Neural progenitor cell (in vitro differentiated cells): ENCODE results near the gene MPPED1. TPM values are rescaled to one million over a fixed set of nuclear protein-coding genes. Genes with fewer than 3 reads are reported as not detected.

Source experiments
- DNase-seq: peaks from one replicate; pipeline ENCODE4 v3.0.0-alpha.2; 2016; ENCODE audit warnings: low spot score
- H2AFZ ChIP-seq: fragments of 200-600 bp; sonication (generic); replicated peaks from 2 replicates; pipeline ENCODE4 v1.6.1; 2016; ENCODE audit warnings: antibody characterized with exemption
- H3F3A ChIP-seq: fragments of 200-600 bp; sonication (generic); 2 replicates; pipeline ENCODE4 v1.6.1; 2016; ENCODE audit warnings: antibody characterized with exemption, low read depth
- H3K27ac ChIP-seq: fragments of 200-600 bp; sonication (generic); 2 replicates; pipeline ENCODE4 v1.5.1; 2016; ENCODE audit warnings: mild to moderate bottlenecking
- H3K27me3 ChIP-seq: fragments of 200-600 bp; sonication (generic); 2 replicates; pipeline ENCODE4 v1.6.1; 2016; ENCODE audit warnings: mild to moderate bottlenecking, moderate library complexity
- H3K36me3 ChIP-seq: fragments of 200-600 bp; sonication (generic); 2 replicates; pipeline ENCODE4 v1.5.1; 2016
- H3K4me1 ChIP-seq: fragments of 200-600 bp; sonication (generic); 2 replicates; pipeline ENCODE4 v1.6.1; 2016; ENCODE audit warnings: mixed run types
- H3K4me2 ChIP-seq: fragments of 200-600 bp; sonication (generic); 2 replicates; pipeline ENCODE4 v1.6.1; 2016
- H3K4me3 ChIP-seq: fragments of 200-600 bp; sonication (generic); 2 replicates; pipeline ENCODE4 v1.5.1; 2016
- H3K79me2 ChIP-seq: fragments of 200-600 bp; sonication (generic); 2 replicates; pipeline ENCODE4 v1.6.1; 2016; ENCODE audit warnings: low read depth
- H3K9ac ChIP-seq: fragments of 200-600 bp; sonication (generic); 2 replicates; pipeline ENCODE4 v1.6.1; 2016
- H3K9me3 ChIP-seq: fragments of 200-600 bp; sonication (generic); 2 replicates; pipeline ENCODE4 v1.5.1; 2016; ENCODE audit warnings: low read depth
- H4K20me1 ChIP-seq: fragments of 200-600 bp; sonication (generic); 2 replicates; pipeline ENCODE4 v1.6.1; 2016; ENCODE audit warnings: low read depth
- H3K27ac Mint-ChIP-seq: 3 replicates; pipeline ENCODE4 v1.8.0; 2021; ENCODE audit warnings: mixed read lengths
- H3K27me3 Mint-ChIP-seq: 2 replicates; pipeline ENCODE4 v1.8.0; 2022; ENCODE audit warnings: low read depth, mild to moderate bottlenecking, inconsistent platforms, moderate library complexity, mixed read lengths; ENCODE audit not compliant: insufficient read depth
- H3K36me3 Mint-ChIP-seq: 3 replicates; pipeline ENCODE4 v1.8.0; 2021; ENCODE audit warnings: mixed read lengths
- H3K4me1 Mint-ChIP-seq: 3 replicates; pipeline ENCODE4 v1.8.0; 2021; ENCODE audit warnings: mixed read lengths
- H3K4me3 Mint-ChIP-seq: 3 replicates; pipeline ENCODE4 v1.8.0; 2021; ENCODE audit warnings: mild to moderate bottlenecking, moderate library complexity, mixed read lengths
- H3K9me3 Mint-ChIP-seq: 3 replicates; pipeline ENCODE4 v1.8.0; 2020; ENCODE audit warnings: mixed read lengths
- EZH2 ChIP-seq: fragments of 200-600 bp; sonication (generic); IDR thresholded peaks from 2 replicates; pipeline ENCODE4 v1.6.1; 2017; ENCODE audit warnings: antibody characterized with exemption, mild to moderate bottlenecking, moderate library complexity
- EZH2phosphoT487 ChIP-seq: fragments of 200-600 bp; sonication (generic); IDR thresholded peaks from 2 replicates; pipeline ENCODE4 v1.6.1; 2017; ENCODE audit warnings: antibody characterized with exemption
- total RNA-seq: library from RNA; depleted of rRNA; stranded (reverse); fragments of >200 nt; gene quantifications from 2 replicates; pipeline ENCODE4 v1.2.3, GENCODE V29; 2015; ENCODE audit warnings: low replicate concordance
- TF ChIP-seq, protein P1 (sequence below): fragments of 200-600 bp; sonication (generic); IDR thresholded peaks from 2 replicates; pipeline ENCODE4 v1.5.1; 2017; ENCODE audit warnings: antibody characterized with exemption, mild to moderate bottlenecking

Gene MPPED1
- total RNA-seq, 1 donor from 2014 or later, result 2.0 TPM

GRCh38 chr22:43381693-43382092 is 30.1 kb upstream of the MPPED1 start:
- no peak for TF ChIP-seq EZH2phosphoT487
- TF ChIP-seq, protein P1, sequence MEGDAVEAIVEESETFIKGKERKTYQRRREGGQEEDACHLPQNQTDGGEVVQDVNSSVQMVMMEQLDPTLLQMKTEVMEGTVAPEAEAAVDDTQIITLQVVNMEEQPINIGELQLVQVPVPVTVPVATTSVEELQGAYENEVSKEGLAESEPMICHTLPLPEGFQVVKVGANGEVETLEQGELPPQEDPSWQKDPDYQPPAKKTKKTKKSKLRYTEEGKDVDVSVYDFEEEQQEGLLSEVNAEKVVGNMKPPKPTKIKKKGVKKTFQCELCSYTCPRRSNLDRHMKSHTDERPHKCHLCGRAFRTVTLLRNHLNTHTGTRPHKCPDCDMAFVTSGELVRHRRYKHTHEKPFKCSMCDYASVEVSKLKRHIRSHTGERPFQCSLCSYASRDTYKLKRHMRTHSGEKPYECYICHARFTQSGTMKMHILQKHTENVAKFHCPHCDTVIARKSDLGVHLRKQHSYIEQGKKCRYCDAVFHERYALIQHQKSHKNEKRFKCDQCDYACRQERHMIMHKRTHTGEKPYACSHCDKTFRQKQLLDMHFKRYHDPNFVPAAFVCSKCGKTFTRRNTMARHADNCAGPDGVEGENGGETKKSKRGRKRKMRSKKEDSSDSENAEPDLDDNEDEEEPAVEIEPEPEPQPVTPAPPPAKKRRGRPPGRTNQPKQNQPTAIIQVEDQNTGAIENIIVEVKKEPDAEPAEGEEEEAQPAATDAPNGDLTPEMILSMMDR, result no peak
- no peak for TF ChIP-seq EZH2
- Mint-ChIP-seq H3K27ac (no peak overlapping the region), H3K9me3 (no peaks in the 10 kb centered on the region), H3K4me3 (no peak overlapping the region), H3K27me3 (peaks cover 24% of the 10 kb centered on the region), H3K36me3 (no peaks in the 10 kb centered on the region), H3K4me1 (peaks cover 33% of the 10 kb centered on the region)
- Histone ChIP-seq H3K9me3 (no peaks in the 10 kb centered on the region), H3K4me2 (no peak overlapping the region), H3K4me3 (no peak overlapping the region), H3K79me2 (no peaks in the 10 kb centered on the region), H3K27ac (no peak overlapping the region), H4K20me1 (no peaks in the 10 kb centered on the region), H3K27me3 (peaks cover 10% of the 10 kb centered on the region), H3K4me1 (peaks cover 10% of the 10 kb centered on the region), H2AFZ (no peak overlapping the region), H3K9ac (no peak overlapping the region), H3K36me3 (no peaks in the 10 kb centered on the region), H3F3A (no peaks in the 10 kb centered on the region)
- no peak for DNase-seq

DNA sequence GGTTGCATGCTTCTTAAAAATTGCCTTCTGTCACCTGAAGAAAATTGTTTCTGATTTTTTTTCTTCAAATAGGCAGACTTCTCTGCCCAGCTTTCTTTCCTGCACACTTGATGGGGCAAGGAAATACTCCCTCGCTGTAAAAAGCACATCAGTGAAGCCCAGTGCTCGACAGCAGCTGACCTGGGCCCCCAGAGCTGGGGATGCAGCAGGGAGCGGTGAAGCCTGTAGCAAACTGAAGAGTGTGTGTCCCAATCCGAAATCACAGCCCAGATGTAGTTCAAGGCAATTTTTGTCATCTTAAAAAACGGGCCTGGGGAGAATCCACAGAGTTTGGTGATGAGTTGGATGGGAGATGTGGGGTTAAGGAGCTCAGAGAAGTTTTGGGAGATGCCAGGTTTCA is 27.0 kb upstream of the MPPED1 start:
- no peak overlapping the region for H3K4me3 Mint-ChIP-seq
- no peaks in the 10 kb centered on the region for H3F3A ChIP-seq
- no peak overlapping the region for H3K9ac ChIP-seq
- H3K4me1 Mint-ChIP-seq, result peaks cover 30% of the 10 kb centered on the region
- no peaks in the 10 kb centered on the region for H3K9me3 ChIP-seq
- H3K4me3 ChIP-seq, result no peak overlapping the region
- H2AFZ ChIP-seq, result no peak overlapping the region
- H3K36me3 ChIP-seq, result no peaks in the 10 kb centered on the region
- no peak overlapping the region for H3K27ac ChIP-seq
- H3K79me2 ChIP-seq, result no peaks in the 10 kb centered on the region
- peaks cover 26% of the 10 kb centered on the region for H3K27me3 ChIP-seq
- no peaks in the 10 kb centered on the region for H4K20me1 ChIP-seq
- H3K27ac Mint-ChIP-seq, result no peak overlapping the region
- no peaks in the 10 kb centered on the region for H3K9me3 Mint-ChIP-seq
- no peak overlapping the region for H3K4me2 ChIP-seq
- no peak for DNase-seq
- H3K27me3 Mint-ChIP-seq, result peaks cover 27% of the 10 kb centered on the region
- no peak for TF ChIP-seq EZH2
- no peak for TF ChIP-seq EZH2phosphoT487
- TF ChIP-seq, protein P1, result no peak
- peaks cover 18% of the 10 kb centered on the region for H3K4me1 ChIP-seq
- H3K36me3 Mint-ChIP-seq, result no peaks in the 10 kb centered on the region

DNA sequence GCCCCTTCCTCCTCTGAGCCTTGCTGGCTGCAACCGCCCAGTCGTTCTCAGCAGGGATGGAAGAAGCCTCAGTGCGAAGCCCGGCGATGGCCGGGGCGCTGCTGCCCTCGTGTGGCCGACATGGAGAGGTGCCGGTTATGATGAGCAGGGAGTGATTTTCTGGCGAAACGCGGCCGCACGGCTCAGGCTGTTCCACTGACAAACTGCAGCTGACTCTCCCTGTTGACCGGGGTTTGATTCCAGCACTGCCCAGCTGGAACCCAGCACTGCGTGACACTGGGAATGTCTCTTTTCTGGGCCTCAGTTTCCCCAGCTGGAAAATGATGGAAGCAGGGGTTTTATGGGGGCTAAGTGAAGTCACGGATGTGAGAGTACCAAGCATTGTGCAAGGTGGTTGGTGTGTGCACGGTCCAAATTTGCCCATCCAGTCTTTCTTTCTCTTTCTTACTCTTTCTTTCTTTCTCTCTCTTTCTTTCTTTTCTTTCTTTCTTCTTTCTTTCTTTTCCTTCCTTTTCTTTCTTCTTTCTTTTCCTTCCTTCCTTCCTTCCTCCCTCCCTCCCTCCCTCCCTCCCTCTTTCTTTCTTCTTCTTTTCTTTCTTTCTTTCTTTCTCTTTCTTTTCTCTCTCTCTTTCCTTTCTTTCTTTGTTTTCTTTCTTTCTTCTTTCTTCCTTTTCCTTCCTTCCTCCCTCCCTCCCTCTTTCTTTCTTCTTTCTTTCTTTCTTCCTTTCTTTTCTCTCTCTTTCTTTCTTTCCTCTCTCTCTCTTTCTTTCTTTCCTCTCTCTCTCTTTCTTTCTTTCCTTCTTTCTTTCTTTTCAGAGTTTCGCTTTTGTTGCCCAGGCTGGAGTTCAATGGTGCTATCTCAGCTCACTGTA is 25.8 kb upstream of the MPPED1 start:
- H3K36me3 Mint-ChIP-seq, result no peaks in the 10 kb centered on the region
- peak overlapping the region; percentile 91 for H2AFZ ChIP-seq
- peak; percentile 91 for DNase-seq
- peaks cover 18% of the 10 kb centered on the region for H3K4me1 ChIP-seq
- H3K4me3 ChIP-seq, result no peak overlapping the region
- no peak overlapping the region for H3K9ac ChIP-seq
- H3K4me2 ChIP-seq, result peak overlapping the region; percentile 49
- TF ChIP-seq EZH2 (no peak), EZH2phosphoT487 (no peak)
- TF ChIP-seq, protein P1, result peak; percentile 92
- H3K27me3 ChIP-seq, result peaks cover 26% of the 10 kb centered on the region
- no peaks in the 10 kb centered on the region for H3K36me3 ChIP-seq
- no peak overlapping the region for H3K27ac Mint-ChIP-seq
- H3K79me2 ChIP-seq, result no peaks in the 10 kb centered on the region
- H3F3A ChIP-seq, result no peaks in the 10 kb centered on the region
- H3K9me3 ChIP-seq, result no peaks in the 10 kb centered on the region
- no peaks in the 10 kb centered on the region for H3K9me3 Mint-ChIP-seq
- no peak overlapping the region for H3K27ac ChIP-seq
- no peaks in the 10 kb centered on the region for H4K20me1 ChIP-seq
- peaks cover 28% of the 10 kb centered on the region for H3K4me1 Mint-ChIP-seq
- H3K27me3 Mint-ChIP-seq, result peaks cover 24% of the 10 kb centered on the region
- H3K4me3 Mint-ChIP-seq, result no peak overlapping the region
